GM21737 (cell line): Measurements from ENCODE around the gene IL11RA.
"Not testable (repeated sequence)": the region's sequence is repeated elsewhere in the genome, so short reads cannot be mapped to it uniquely, and the experiment has no call there.

Source experiments
- ATAC-seq: cut with Tn5 transposase; IDR thresholded peaks from one replicate; pipeline ENCODE4 v1.9.1; 2021; ENCODE audit warnings: mild to moderate bottlenecking, moderate library complexity; ENCODE audit not compliant: unreplicated experiment

Gene IL11RA

GRCh38 chr9:34628656-34629490, 23.1 kb upstream of the IL11RA start, which contains the start of gene ARID3C:
ARID3C (minus strand) TSS chr9:34629066; CDS start chr9:34628014, 1,052 bp downstream.
- no peak for ATAC-seq

- ATAC-seq = no peak
These were observed 22.5 kb upstream of the IL11RA start for GRCh38 chr9:34629491-34629808.

DNA sequence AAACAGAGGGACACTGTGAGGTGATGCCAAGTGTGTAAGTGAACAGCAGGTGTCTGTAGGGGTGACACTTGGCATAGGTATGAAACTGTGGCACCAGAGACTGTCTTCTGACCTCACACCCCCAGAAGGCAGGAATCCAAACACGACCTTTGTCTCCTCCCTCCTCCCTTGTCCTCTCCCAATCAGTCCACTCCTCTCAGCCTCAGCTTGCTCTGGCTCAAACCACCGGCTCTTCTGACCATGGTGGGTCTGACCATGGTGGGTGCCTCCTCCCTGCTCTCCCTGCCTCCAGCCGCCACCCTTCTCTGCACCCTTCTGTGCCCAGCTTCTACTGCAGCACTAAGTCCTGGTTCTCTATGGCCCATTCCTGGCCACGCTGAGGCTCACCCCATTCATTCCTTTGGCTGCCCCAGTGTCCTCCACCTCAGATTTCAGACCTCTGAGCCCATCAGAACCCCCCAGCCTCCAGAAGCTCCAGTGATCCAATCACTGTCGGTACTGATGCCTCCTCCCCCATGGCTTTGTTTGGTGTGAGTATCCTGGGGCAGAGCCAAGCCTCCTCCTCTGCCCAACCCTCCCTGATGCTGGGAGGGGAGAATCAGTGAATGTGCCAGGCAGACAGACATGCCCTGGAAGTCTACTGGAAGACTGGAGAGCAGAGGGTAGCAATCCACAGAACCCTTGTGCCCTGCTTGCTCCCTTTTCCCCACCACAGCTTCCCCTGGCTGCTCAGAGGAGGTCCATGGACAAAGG, 21.4 kb upstream of the IL11RA start:
- no peak for ATAC-seq

DNA sequence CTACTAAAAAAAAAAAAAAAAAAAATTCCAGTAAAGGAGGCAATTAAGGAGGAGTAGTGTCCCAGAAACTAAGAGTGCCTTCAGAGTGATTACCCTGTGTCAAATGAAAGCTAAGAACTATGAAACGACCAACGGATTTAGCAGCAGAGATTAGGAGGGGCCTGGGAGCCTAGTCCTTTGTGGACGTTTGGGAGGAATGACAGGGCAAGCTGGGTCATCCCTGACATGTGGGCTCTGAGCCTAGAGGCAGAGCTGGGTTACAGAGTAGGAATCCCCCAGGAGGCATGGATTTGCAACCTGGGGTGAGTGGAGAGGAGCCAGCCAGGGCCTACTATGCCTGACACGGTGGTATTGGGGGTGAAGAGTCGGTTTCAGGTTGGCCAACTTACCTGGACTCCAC, 18.8 kb upstream of the IL11RA start:
- no peak for ATAC-seq

DNA sequence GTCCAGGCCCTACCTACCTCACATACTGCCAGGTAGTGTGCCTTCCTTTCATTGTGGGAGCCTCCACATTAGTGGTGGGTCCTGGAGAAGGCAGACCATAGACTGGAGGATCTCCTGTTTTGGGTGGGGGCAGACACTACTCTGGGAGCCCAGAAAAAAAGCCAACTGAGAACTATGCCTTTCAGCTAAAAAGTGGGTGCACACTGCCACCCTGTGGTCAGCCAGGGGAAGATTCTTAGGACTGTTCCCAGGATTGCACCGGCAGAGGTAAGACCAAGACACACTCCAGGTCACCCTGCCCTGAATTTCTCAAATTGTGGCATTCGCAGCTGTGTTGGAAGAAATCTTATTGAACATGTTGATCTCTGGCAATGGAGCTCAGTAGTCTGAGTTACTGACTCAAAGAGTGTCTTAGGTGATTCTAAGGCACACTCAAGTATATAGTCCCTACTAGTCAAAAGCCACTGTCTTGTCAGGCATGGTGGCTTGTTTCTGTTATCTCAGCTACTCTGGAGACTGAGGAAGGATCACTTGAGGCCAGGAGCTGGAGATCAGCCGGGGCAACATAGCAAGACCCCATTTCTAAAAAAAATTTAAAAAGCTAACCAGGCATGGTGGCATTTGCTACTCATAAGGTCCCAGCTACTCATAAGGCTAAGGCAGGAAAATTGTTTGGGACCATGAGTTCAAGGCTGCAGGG, 18.0 kb upstream of the IL11RA start:
- peak; percentile 35 for ATAC-seq

DNA sequence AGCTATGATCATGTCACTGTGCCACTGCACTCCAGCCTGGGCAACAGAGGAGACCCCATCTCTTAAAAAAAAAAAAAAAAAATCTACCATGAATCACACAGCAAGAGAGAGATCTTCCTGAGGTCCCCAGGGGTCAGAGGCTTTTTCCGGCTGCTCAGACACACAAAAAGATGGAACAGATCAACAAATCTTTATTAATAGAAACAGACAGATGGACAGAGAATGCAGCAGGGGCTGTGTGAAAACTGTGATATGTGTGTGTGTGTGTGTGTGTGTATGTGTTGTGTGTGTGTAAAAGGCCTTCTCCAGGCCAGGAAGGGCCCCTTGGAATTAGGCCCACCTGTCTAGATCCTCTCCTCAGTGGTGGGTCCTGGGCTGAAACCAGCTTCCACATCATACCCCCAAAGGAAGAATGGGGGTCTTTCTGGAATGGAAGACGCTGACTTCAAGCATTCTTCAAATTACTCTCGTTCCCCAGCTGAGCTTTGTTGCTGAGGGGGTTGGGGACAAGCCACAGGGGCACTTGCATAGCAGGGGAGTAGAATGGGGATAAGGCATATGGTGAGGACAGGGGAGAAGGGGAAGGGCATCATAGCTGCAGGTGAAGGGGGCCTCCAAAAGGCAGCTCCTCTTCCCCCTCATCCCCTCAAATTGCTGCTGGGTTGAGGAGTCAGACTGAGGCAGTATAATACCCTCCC, 17.3 kb upstream of the IL11RA start:
- no peak for ATAC-seq

- ATAC-seq = no peak
These were observed 16.4 kb upstream of the IL11RA start for GRCh38 chr9:34635556-34635955.

DNA sequence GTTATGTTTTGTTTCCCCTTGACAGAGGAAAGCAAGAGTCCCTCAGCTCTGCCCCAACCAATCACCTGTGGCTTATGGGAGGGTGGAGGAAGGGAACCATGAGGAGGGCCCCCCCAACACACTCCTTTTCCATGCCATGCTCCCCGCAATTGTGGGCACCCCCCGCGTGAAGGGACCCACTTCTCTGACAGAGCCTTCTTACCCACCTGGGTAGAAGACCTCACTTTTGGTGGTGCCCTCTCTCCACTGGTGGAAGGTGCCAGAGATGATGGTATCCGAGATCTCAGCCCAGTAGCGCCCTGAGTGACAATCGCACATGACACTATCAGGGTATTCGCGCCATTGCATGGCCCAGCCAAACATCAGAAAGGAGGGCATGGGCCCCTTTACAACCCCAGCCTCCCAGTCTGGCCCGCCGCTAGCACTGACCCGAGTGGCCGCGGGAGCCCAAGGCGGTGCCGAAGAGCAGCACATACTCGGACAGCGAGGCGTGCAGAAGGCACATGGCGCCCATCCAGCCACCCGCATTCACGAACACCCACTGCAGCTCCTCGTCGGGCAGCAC, 15.1 kb upstream of the IL11RA start:
- ATAC-seq = no peak

DNA sequence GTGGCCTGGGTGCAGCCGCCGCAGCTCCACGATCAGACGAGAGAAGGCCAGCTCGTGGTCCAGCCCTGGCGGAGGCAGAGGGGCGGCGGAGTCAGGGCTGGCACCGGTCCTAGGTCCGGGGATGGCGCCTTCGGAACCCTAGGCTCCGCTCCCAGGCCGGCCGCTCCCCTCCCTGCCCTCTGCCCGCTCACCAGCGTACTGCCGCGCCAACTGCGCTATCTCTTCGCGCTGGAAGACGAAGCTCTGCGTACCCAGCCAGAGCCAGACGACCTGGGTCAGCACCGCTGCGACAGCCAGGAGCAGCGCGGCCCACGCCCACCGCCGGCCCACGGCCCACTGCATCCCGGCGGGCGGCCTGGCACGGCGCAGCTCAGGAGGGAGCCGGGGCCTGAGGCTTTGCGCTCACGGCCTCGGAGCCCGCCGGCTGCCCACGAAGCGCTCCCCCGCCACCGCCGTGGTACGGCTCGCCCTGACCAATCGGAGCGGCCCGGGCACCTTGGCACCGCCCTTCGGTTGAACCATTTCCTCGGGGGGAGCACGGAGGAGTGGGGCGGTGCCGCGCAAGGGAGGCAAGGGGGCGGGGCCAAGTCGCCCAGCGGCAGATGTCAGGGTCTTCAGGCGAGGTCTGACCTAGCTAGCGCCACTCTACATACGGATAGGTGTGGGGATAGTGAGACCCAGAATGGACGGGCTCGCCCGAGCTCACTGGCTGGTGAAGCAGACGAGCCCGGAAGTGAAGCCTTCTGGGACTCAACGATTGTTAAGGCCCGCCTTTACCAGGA, 14.4 kb upstream of the IL11RA start, which contains the start of gene SIGMAR1:
Gene SIGMAR1, minus strand, starts transcription at position 432 of the 782 bp plus-strand sequence. Its CDS starts 90 bp downstream, at position 342.
- peak; percentile 90 for ATAC-seq

DNA sequence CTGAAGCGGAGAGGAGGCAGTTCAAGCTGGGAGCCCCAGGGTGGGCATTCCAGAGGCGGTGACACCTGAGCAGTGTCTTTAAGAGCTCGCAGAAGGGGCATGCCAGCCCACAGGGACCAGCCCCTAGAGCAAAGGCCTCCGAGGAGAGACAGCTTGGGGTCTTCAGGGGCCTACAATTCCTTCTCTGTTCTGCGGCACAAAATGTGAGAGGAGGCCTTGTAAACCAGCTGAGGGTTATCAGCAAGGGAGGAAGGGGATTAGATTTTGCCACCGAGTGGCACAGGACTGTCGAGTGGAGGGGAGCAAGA, 13.9 kb upstream of the IL11RA start:
- no peak for ATAC-seq

- not testable (repeated sequence) for ATAC-seq
These were observed 12.7 kb upstream of the IL11RA start for GRCh38 chr9:34639322-34639721.

DNA sequence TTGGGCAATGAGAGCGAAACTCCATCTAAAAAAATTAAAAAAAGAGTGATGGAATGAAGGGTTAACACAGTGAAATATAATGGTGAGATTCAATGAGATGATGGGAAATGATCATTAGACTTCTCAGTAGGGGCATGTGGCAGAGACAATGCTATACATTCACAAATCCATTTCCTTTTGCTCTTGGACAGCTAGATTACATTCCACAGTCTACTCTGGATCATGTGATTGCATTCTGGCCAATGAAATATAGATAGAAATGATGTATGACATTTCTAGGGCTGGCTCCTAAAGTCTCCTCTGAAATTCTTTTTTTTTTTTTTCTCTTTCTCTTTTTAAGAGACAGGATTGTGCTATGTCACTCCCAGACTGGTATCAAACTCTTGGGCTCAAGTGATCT, 9.3 kb upstream of the IL11RA start:
- ATAC-seq = no peak

- ATAC-seq = no peak
These were observed 7.1 kb upstream of the IL11RA start for GRCh38 chr9:34644766-34645314.

- ATAC-seq = peak; percentile 89
These were observed 5.5 kb upstream of the IL11RA start, which contains the start of gene GALT for GRCh38 chr9:34646211-34647083. GALT (plus strand) TSS chr9:34646675; CDS start chr9:34646705, 30 bp downstream.

- ATAC-seq = no peak
These were observed 4.9 kb upstream of the IL11RA start for GRCh38 chr9:34647084-34647403.

- no peak for ATAC-seq
These were observed 4.3 kb upstream of the IL11RA start for GRCh38 chr9:34647651-34648050.

- no peak for ATAC-seq
These were observed 3.3 kb upstream of the IL11RA start for GRCh38 chr9:34648673-34649072.

DNA sequence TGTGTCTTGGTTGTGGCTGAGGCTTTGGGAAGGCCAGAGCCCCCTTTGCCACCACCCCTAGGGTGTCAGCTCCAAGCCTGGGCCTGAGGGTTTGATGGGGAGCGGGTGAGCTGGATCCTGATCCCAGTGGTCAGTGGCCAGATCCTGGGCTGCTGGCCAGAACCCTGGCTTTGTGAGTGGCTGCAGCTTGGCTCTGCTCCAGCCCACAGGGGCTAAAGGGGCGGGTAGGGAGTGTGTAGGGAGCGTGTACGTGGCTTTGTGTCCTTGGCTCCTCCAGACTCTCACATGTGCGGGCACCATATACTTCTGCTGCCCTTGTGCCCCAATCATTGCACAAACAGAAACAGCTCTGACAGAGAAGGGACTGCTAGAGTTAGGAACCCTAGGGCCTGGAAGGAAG, 1.2 kb upstream of the IL11RA start:
- ATAC-seq = no peak

DNA sequence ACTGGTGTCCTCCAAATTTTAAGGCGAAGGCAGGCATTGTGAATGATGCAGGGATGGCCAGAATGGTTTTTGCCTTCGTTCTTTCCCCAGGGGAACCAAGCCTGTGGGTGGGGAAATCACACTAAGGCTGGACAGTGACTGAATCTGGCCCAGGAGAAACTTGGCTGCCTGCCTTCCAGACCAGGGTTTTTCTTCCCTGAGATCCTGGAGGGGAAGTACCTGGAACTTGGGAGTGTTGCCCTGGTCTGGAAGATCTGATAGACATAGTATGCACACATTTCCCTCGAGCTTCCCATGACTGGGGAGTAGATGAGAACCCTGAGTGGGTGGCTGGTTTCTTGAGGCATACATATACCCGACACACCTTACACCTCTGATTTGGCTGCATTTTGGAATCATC, 664 bp upstream of the IL11RA start:
- no peak for ATAC-seq
